K562 (cell line): ENCODE results near the gene KLHL22. TPM values are rescaled to one million over a fixed set of nuclear protein-coding genes. Genes with fewer than 3 reads are reported as not detected.

ENCODE experiments used
- E2F3 ChIP-seq: fragments of 250-450 bp; sonication (Bioruptor Pico); IDR thresholded peaks from 2 replicates; pipeline ENCODE4 v1.4.0; 2020; ENCODE audit warnings: mild to moderate bottlenecking
- FOXO4 ChIP-seq: fragments of 450-650 bp; formaldehyde crosslinking; IDR thresholded peaks from 2 replicates; pipeline ENCODE4 v1.4.0; 2020; ENCODE audit warnings: mild to moderate bottlenecking, moderate library complexity
- IRF9 ChIP-seq: fragments of 450-650 bp; IDR thresholded peaks from 2 replicates; pipeline ENCODE4 v1.6.1; 2016; ENCODE audit warnings: missing biosample characterization, missing genetic modification characterization
- NEUROD1 ChIP-seq: fragments of 150-350 bp; IDR thresholded peaks from 2 replicates; pipeline ENCODE4 v1.6.1; 2014; ENCODE audit warnings: borderline replicate concordance, low read length, low read depth; ENCODE audit not compliant: partially characterized antibody
- NFIC ChIP-seq: fragments of 450-650 bp; IDR thresholded peaks from 2 replicates; pipeline ENCODE4 v1.6.1; 2017; ENCODE audit warnings: mild to moderate bottlenecking, inconsistent platforms
- PML ChIP-seq: IDR thresholded peaks from 2 replicates; pipeline ENCODE4 v1.6.1; 2012; ENCODE audit warnings: low read length, inconsistent platforms
- POLR2AphosphoS2 ChIP-seq: IDR thresholded peaks from 2 replicates; pipeline ENCODE4 v1.6.1; 2012; ENCODE audit warnings: low read length, improper control_type of control experiment
- POLR3G ChIP-seq: IDR thresholded peaks from 2 replicates; pipeline ENCODE4 v1.6.1; 2011; ENCODE audit not compliant: insufficient read length, insufficient replicate concordance; ENCODE audit errors: extremely low read depth
- RBM25 ChIP-seq: fragments of 200-400 bp; formaldehyde crosslinking; IDR thresholded peaks from 2 replicates; pipeline ENCODE4 v1.6.1; 2018; ENCODE audit warnings: low read length, low read depth, moderate library complexity; ENCODE audit not compliant: severe bottlenecking
- RNF219 ChIP-seq: fragments of 250-450 bp; sonication (Bioruptor Pico); IDR thresholded peaks from 2 replicates; pipeline ENCODE4 v1.5.0; 2022; ENCODE audit warnings: mild to moderate bottlenecking
- SRSF1 ChIP-seq: fragments of 200-400 bp; formaldehyde crosslinking; IDR thresholded peaks from 2 replicates; pipeline ENCODE4 v1.6.1; 2017; ENCODE audit warnings: mild to moderate bottlenecking, low read depth, low read length, moderate library complexity
- STAT6 ChIP-seq: sonication (generic); formaldehyde crosslinking; IDR thresholded peaks from 2 replicates; pipeline ENCODE4 v1.8.1; 2023; ENCODE audit warnings: mild to moderate bottlenecking, missing genetic modification reagents
- TAF7 ChIP-seq: fragments of 450-650 bp; IDR thresholded peaks from 2 replicates; pipeline ENCODE4 v1.6.1; 2016; ENCODE audit warnings: missing genetic modification characterization, missing compliant biosample characterization
- TFE3 ChIP-seq: fragments of 450-650 bp; formaldehyde crosslinking; IDR thresholded peaks from 2 replicates; pipeline ENCODE4 v1.4.0; 2020; ENCODE audit warnings: mild to moderate bottlenecking, mixed read lengths
- UBTF ChIP-seq, 2 experiments: IDR thresholded peaks; 2 replicates each; pipeline ENCODE4 v1.6.1; 2012; ENCODE audit warnings: improper control_type of control experiment in 2 of 2, low read depth in 2 of 2, low read length in 2 of 2, borderline replicate concordance in 1 of 2
- ZFPM2 ChIP-seq: fragments of 250-450 bp; sonication (Bioruptor Pico); IDR thresholded peaks from 2 replicates; pipeline ENCODE4 v1.5.1; 2022; ENCODE audit warnings: mild to moderate bottlenecking
- ZNF23 ChIP-seq: fragments of 250-450 bp; sonication (Bioruptor Pico); IDR thresholded peaks from 2 replicates; pipeline ENCODE4 v1.4.0; 2020; ENCODE audit warnings: mild to moderate bottlenecking
- polyA plus RNA-seq, 8 experiments: library from polyadenylated mRNA; depleted of rRNA in 4 of 8; stranded (reverse) in 5 of 8; unstranded in 3 of 8; fragments of >200 nt; fragmentation: Nextera tagmentation in 2 of 8; fragmentation: Illumina TruSeq in 1 of 8; extraction: Ambion mirVana in 2 of 8; extraction: Trizol in 1 of 8; gene quantifications; 2 replicates each; pipeline versions ENCODE4 v1.2.1 to v1.2.3, GENCODE V29; 2011 to 2014; ENCODE audit warnings: inconsistent platforms in 1 of 8, missing spikeins in 1 of 8
- total RNA-seq, 7 experiments: library from RNA; depleted of rRNA in 6 of 7; stranded (reverse); fragments of >200 nt in 6 of 7; fragmentation: Illumina TruSeq in 2 of 7; extraction: Trizol in 2 of 7; gene quantifications; 2 replicates each; pipeline versions ENCODE4 v1.2.1 to v1.2.3, GENCODE V29; 2011 to 2021; ENCODE audit warnings: low replicate concordance in 1 of 7

Gene KLHL22
- total and polyA plus RNA-seq, 9 of the 15 experiments (the other 6 are each of a cell fraction or from before 2014, with no cell fraction given) = 1.3 to 25.6 (median 15.2) TPM

GRCh38 chr22:20414450-20414849, 81.1 kb downstream of the KLHL22 start (continued):
- TF ChIP-seq UBTF (IDR thresholded peaks at IDR 0.05; ENCODE audit: borderline replicate concordance in 1 of 2, low read depth in 2 of 2, low read length in 2 of 2) (no peak), ZNF23 (CRISPR knock-in tag) (no peak), IRF9 (tag) (no peak), ZFPM2 (CRISPR knock-in tag) (no peak), TFE3 (CRISPR knock-in tag) (no peak), POLR2AphosphoS2 (no peak), RBM25 (no peak), STAT6 (CRISPR knock-in tag) (no peak), POLR3G (no peak), FOXO4 (no peak), RNF219 (CRISPR knock-in tag) (no peak), SRSF1 (no peak), E2F3 (no peak), PML (no peak), NFIC (no peak), NEUROD1 (no peak), TAF7 (tag) (no peak)
